GM21367 (cell line): ENCODE measurements around the gene EBI3.
"Not testable (repeated sequence)": the region's sequence is repeated elsewhere in the genome, so short reads cannot be mapped to it uniquely, and the experiment has no call there.

Experiments used
- ATAC-seq: cut with Tn5 transposase; IDR thresholded peaks from one replicate; pipeline ENCODE4 v1.9.1; 2021; ENCODE audit not compliant: unreplicated experiment

Gene EBI3

DNA sequence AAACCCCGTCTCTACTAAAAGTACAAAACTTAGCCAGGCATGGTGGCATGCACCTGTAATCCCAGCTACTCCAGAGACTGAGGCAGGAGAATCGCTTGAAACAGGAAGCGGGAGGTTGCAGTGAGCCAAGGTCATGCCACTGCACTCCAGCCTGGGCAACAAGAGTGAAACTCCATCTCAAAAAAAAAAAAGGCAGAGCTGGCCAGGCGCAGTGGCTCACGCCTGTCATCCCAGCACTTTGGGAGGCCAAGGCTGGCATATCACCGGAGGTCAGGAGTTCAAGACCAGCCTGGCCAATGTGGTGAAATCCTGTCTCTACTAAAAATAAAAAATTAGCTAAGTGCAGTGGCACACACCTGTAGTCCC lies 45.0 kb downstream of the EBI3 start:
- ATAC-seq: not testable (repeated sequence)

DNA sequence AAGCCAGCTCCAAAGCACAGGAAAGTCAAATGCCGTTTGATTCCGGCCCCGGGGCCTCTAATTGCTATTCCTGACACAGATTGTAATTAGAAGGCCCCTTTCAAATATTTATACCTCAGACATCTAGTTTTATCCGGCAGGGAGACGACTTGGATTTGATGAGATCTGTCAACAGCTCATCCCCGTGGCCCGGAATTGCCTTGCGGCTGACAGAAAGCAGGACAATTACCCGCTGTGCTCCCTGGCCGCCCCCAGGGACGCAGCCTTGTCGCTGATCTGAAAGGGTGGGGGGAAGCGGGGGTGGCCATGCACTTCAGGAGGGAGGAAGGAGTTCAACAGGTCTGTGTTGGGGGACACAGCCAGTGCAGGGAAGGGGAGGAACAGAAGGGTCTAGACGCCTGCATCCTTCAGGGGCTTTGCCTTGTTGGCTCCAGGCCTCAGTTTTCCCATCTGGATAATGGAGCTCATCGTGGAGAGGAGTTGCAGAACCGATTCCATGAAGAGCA lies 47.9 kb downstream of the EBI3 start:
- no peak for ATAC-seq

DNA sequence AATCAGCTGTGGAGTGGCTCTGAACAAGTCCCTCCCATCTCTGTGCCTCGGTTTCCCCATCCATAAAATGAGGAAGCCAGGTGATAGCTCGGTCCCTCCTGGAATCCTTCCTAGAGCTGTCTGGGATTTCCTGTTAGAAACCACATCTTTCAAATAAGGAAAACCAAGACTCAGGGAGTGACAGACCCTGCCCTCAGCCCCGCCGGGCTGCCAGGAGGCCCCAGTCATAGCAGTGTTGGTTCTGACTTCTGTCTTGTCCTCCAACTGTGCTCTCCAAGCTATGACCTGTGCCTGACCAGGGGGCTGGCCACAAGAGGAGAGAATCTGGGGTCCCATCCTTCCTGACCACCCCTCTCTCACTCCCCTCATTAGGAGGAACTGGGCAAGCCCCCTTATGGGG lies 48.7 kb downstream of the EBI3 start:
- ATAC-seq: no peak

DNA sequence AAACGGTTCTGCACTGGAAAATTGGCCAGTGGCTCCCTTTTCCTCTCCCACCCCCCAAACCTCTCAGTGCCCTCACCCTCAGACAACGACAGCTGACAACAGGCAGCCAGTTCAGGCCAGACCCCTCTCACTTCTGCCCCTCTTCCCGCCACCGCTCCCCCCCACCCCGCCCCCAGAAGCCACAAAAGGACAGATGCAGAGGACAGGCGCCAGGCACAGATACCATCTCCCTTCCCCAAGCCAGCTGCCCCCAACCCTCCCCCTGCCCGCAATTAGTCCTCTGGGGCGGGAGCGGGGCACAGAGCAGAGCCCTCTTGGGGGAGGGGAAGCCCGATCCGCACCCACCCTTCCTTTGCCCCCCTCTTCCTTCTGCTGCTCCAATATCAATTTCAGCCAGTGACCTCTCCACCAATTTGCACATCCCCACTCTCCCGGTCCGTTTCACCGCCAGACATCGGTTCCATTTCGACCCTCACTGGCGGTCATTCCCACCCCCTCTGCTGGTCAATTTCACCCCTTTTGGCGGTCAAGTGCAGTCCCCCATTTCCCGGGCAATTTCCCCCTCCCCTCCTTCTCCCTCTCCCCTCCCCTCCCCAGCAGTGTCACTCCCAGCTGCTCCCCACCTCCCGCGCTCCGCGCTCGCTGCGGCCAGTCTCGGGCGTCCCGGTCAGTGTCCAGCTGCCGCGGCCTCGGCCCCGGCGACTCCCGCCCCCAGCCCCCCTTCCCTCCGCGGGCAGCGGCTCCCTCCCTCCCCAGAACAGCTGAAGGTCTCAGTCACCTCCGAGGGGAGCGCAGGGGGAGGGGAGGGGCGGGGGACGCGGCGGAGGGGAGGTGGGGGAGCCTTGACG lies 49.3 kb downstream of the EBI3 start, which contains the start of gene SHD:
TSS of gene SHD (plus strand) at position 848 of the 848 bp plus-strand sequence. CDS start 798 bp downstream, outside the sequence.
- ATAC-seq: no peak

DNA sequence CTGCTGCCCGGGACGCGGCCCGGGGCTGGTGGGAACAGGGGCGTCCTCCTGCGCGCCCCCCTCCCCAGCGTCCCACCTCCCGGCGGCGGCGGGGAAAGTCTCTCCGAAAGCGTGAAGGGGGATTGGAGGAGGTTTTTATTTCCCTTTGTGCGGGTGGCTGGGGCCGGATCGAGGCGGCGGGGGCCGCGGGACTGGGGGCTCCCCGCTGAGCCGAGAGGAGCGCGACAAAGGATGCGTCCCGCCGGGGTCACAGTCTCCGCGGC lies 49.9 kb downstream of the EBI3 start:
- ATAC-seq: no peak

DNA sequence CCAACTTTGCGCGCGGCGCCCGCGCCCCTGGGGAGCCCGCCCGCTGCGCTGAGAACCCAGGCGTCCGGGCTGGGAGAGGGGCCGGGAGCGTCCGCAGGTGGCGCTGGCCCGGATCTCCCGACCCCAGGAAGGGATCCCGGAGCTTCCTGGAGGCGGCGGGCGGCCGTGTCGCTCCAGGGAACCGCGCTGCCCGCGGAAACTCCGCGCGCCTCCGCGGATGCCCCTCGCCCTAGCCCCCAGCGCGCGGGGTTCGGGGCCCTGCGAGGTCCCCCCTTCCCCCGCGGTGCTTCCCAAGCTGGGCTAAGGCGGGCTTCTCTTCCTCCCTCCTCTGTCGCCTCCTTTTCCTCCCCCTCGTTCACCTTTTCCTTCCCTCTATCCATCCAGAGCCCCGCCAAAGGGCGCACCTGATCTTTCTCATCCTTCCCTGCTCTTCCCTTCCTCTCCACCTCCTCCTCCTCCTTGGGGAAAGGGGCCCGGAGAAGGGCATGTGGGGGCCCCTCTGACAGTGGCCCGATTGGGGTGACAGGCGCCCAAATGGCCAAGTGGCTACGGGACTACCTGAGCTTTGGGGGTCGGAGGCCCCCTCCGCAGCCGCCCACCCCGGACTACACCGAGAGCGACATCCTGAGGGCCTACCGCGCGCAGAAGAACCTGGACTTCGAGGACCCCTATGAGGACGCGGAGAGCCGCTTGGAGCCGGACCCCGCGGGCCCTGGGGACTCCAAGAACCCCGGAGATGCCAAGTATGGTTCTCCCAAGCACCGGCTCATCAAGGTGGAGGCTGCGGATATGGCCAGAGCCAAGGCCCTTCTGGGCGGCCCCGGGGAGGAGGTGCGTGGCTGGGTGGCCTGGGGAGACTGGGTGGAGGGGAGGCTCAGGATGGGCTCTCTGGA lies 50.5 kb downstream of the EBI3 start:
- ATAC-seq: no peak

DNA sequence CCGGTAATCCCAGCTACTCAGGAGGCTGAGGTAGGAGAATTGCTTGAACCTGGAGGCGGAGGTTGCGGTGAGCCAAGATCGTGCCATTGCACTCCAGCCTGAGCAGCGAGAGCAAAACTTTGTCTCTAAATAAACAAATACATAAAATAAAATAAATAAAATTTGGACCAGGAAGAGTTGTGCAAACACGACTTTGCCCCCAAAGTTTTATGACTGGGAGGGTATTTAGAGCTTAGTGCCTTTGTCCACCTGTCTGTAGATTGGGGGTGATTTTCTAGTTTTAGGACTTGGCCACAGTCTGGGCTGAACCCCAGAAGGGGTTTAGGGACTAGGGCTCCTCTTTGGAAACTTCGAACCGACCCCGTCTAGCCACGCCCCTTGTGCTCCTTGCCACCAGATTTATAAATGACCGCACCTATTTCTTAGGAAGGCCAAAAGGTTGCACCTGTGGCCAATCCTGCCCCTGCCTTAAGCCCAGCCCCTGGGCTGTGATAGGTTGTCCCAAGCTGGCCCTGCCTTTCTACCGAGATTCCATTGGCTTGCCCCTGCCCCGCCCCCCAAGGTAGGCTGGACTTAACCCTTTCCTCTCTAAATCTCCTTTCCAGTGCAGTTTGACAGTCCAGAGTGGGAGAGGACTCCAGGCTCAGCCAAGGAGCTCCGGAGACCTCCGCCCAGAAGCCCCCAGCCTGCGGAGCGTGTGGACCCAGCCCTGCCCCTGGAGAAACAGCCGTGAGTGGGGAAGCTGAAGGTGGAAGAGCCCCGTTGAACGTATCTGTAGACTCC lies 55.0 kb downstream of the EBI3 start:
- no peak for ATAC-seq

DNA sequence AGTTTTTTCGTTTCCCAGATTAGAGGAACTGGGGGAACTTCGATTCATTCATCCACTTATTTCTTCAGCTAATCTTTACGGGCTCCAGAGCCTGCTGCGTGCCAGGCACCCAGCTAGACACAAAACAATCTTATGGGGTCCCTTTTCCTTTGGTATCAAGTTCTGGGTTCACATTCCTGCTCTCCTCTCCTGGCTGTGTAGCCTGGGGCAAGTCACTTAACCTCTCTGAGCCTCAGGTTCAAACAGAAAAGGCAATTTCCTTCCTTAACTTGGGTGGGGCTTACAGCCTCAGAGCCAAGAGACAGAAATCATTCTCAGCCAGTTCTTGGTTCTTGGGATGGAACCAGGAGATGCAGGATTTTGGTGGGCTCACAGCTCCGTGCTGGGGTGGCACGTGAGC lies 55.7 kb downstream of the EBI3 start:
- ATAC-seq: no peak

DNA sequence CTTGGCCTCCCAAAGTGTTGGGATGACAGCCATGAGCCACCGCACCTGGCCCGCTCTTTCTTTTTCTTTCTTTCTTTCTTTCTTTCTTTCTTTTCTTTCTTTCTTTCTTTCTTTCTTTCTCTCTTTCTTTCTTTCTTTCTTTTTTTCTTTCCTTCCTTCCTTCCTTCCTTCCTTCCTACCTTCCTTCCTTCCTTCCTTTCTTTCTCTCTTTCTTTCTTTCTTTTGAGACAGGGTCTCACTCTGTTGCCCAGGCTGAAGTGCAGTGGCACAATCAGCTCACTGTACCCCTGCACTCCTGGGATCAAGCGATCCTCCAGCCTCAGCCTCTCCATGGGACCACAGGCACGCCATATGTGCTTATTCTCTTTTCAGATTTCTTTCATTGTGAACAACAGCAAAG lies 56.8 kb downstream of the EBI3 start:
- not testable (repeated sequence) for ATAC-seq
